ENCODE results near the gene PDE7B. TPM values are rescaled to one million over a fixed set of nuclear protein-coding genes. Genes with fewer than 3 reads are reported as not detected.

PDE7B gene
- total RNA-seq, 1 experiment from 2014 or later: not detected

GRCh38 chr6:135904666-135905065 is 53.2 kb downstream of the PDE7B start:
- H3K9me3 Mint-ChIP-seq: no peaks in the 10 kb centered on the region
- no peaks in the 10 kb centered on the region for H3K27me3 Mint-ChIP-seq (ENCODE audit: low read depth)
- DNase-seq (ENCODE audit: low spot score) (no peak), ATAC-seq (no peak)
- H3K4me1 Mint-ChIP-seq: no peaks in the 10 kb centered on the region
- ChIA-PET CTCF (no interaction called here), POLR2A (no interaction called here)
- H3K36me3 Mint-ChIP-seq: no peaks in the 10 kb centered on the region
- TF ChIP-seq ZNF232 (CRISPR knock-in tag; IDR thresholded peaks at IDR 0.05) (no peak), RORB (CRISPR knock-in tag; IDR thresholded peaks at IDR 0.05) (no peak), AR (CRISPR knock-in tag; IDR thresholded peaks at IDR 0.05) (no peak), E2F4 (CRISPR knock-in tag; IDR thresholded peaks at IDR 0.05; ENCODE audit: borderline replicate concordance, low read depth) (no peak), FOXK1 (CRISPR knock-in tag; IDR thresholded peaks at IDR 0.05) (no peak), IRF2 (CRISPR knock-in tag; IDR thresholded peaks at IDR 0.05; ENCODE audit: borderline replicate concordance, low read depth) (no peak), CBFB (CRISPR knock-in tag; IDR thresholded peaks at IDR 0.05; ENCODE audit: low read depth) (no peak), OVOL2 (CRISPR knock-in tag; IDR thresholded peaks at IDR 0.05; ENCODE audit: borderline replicate concordance) (no peak), ZBTB43 (CRISPR knock-in tag; IDR thresholded peaks at IDR 0.05) (no peak), ZNF416 (CRISPR knock-in tag; IDR thresholded peaks at IDR 0.05) (no peak), ZMAT4 (CRISPR knock-in tag; IDR thresholded peaks at IDR 0.05) (no peak), ZNF396 (CRISPR knock-in tag; IDR thresholded peaks at IDR 0.05; ENCODE audit: borderline replicate concordance) (no peak)
- no peak overlapping the region for H3K4me3 Mint-ChIP-seq
- H3K27ac Mint-ChIP-seq: no peak overlapping the region

- ATAC-seq (no peak), DNase-seq (ENCODE audit: low spot score) (no peak)
- Mint-ChIP-seq H3K4me3 (no peak overlapping the region), H3K9me3 (no peaks in the 10 kb centered on the region), H3K27ac (no peak overlapping the region), H3K36me3 (no peaks in the 10 kb centered on the region), H3K4me1 (no peaks in the 10 kb centered on the region), H3K27me3 (ENCODE audit: low read depth) (no peaks in the 10 kb centered on the region)
- ChIA-PET CTCF (interaction anchor here (0.8 kb wide), 1 partner anchor 14 kb away, joined by 3 read pairs; no protein-coding TSS in a partner anchor), POLR2A (no interaction called here)
- TF ChIP-seq MAX (CRISPR knock-in tag; IDR thresholded peaks at IDR 0.05): no peak
- TF ChIP-seq MYBL2 (CRISPR knock-in tag; IDR thresholded peaks at IDR 0.05): no peak
- TF ChIP-seq STAT6 (CRISPR knock-in tag; conservative IDR thresholded peaks at IDR 0.05; ENCODE audit: low read depth): no peak
- TF ChIP-seq ZNF423 (CRISPR knock-in tag; IDR thresholded peaks at IDR 0.05): no peak
- TF ChIP-seq ESRRA (CRISPR knock-in tag; IDR thresholded peaks at IDR 0.05; ENCODE audit: borderline replicate concordance): no peak
Observed at GRCh38 chr6:135905604-135906300, 54.3 kb downstream of the PDE7B start.

Measured in WTC11 (cell line).